Mucosa of descending colon (tissue), 3 donors: ENCODE measurements around the gene AP5M1. TPM values are rescaled to one million over a fixed set of nuclear protein-coding genes. Genes with fewer than 3 reads are reported as not detected.

Source experiments
- ATAC-seq: fragments of 200-7000 bp; cut with Tn5 transposase; one replicate; pipeline ENCODE4 v1.9.1; 2020; ENCODE audit warnings: mild to moderate bottlenecking, moderate library complexity
- DNase-seq, 3 donors: peaks; one replicate each; pipeline ENCODE4 v3.0.0-alpha.2; 2020
- H3K36me3 ChIP-seq: fragments of 200-600 bp; one replicate; pipeline ENCODE4 v1.8.0; 2021; ENCODE audit warnings: low read depth, mild to moderate bottlenecking
- H3K4me1 ChIP-seq: fragments of 200-600 bp; one replicate; pipeline ENCODE4 v1.8.0; 2021; ENCODE audit warnings: low read depth, mild to moderate bottlenecking
- H3K4me3 ChIP-seq: fragments of 200-600 bp; one replicate; pipeline ENCODE4 v1.8.0; 2021; ENCODE audit warnings: mild to moderate bottlenecking
- H3K9me3 ChIP-seq: fragments of 200-600 bp; one replicate; pipeline ENCODE4 v1.8.0; 2021; ENCODE audit warnings: mild to moderate bottlenecking
- CTCF ChIP-seq: fragments of 200-600 bp; IDR thresholded peaks from one replicate; pipeline ENCODE4 v1.8.0; 2022; ENCODE audit warnings: antibody characterized with exemption, mild to moderate bottlenecking
- intact Hi-C, 2 donors: fragments of 100-400 bp; cut with DNase I in 1 of 2; cut with micrococcal nuclease in 1 of 2; formaldehyde crosslinking; loops; one replicate each; pipeline versions ENCODE4 v1.11.0 to v1.11.1; 2022; cut with DNase I, micrococcal nuclease
- total RNA-seq, 3 donors: library from RNA; stranded (reverse); fragmentation: NEBNext Ultra II Directional in 2 of 3; extraction: Animal tissue kit (Norgen Biotek cat#: 25700) in 2 of 3; gene quantifications; one replicate each; pipeline versions ENCODE4 v1.2.1 to v1.2.4, GENCODE V29; 2021 to 2023
- donor health status: DM: no; HTN: no; CAD: no; lungs with moderate emphysema.
- donor health status: DM: no; HTN: no; CAD: no.
- donor health status: DM: no; HTN: yes; CAD: no.

AP5M1 gene
- total RNA-seq, 3 donors from 2014 or later: 64.3 to 100 (median 81.6) TPM

- H3K9me3 ChIP-seq: no peaks in the 10 kb centered on the region
- H3K4me1 ChIP-seq: no peaks in the 10 kb centered on the region
- ATAC-seq: no peak
- no peak overlapping the region for H3K4me3 ChIP-seq
- no peak for DNase-seq
- H3K36me3 ChIP-seq: no peaks in the 10 kb centered on the region
- TF ChIP-seq CTCF: no peak
- intact Hi-C loops: no loop called here
Observed at GRCh38 chr14:57259672-57260071, 9.1 kb upstream of the AP5M1 start.

GRCh38 chr14:57261604-57262003 is 7.2 kb upstream of the AP5M1 start:
- Histone ChIP-seq H3K9me3 (no peaks in the 10 kb centered on the region), H3K4me1 (peaks cover 1% of the 10 kb centered on the region), H3K36me3 (no peaks in the 10 kb centered on the region), H3K4me3 (no peak overlapping the region)
- no peak for DNase-seq
- ATAC-seq: no peak
- intact Hi-C loops: no loop called here
- no peak for TF ChIP-seq CTCF

- Histone ChIP-seq H3K9me3 (no peaks in the 10 kb centered on the region), H3K4me3 (no peak overlapping the region), H3K36me3 (no peaks in the 10 kb centered on the region), H3K4me1 (peaks cover 6% of the 10 kb centered on the region)
- ATAC-seq (no peak), DNase-seq (no peak)
- intact Hi-C loops: no loop called here
- TF ChIP-seq CTCF: no peak
Observed at GRCh38 chr14:57262117-57262516, 6.7 kb upstream of the AP5M1 start.

- intact Hi-C loops: no loop called here
- no peak for ATAC-seq
- H3K4me1 ChIP-seq: peaks cover 23% of the 10 kb centered on the region
- H3K9me3 ChIP-seq: no peaks in the 10 kb centered on the region
- TF ChIP-seq CTCF: no peak
- DNase-seq: no peak
- no peak overlapping the region for H3K4me3 ChIP-seq
- H3K36me3 ChIP-seq: no peaks in the 10 kb centered on the region
Observed at GRCh38 chr14:57266065-57266464, 2.7 kb upstream of the AP5M1 start.

GRCh38 chr14:57273236-57273635 is 4.5 kb downstream of the AP5M1 start:
- H3K9me3 ChIP-seq: no peaks in the 10 kb centered on the region
- intact Hi-C loops: no loop called here
- H3K36me3 ChIP-seq: no peaks in the 10 kb centered on the region
- H3K4me3 ChIP-seq: no peak overlapping the region
- peaks cover 20% of the 10 kb centered on the region for H3K4me1 ChIP-seq
- TF ChIP-seq CTCF: no peak
- ATAC-seq: no peak
- DNase-seq: no peak

- ATAC-seq (no peak), DNase-seq (no peak)
- Histone ChIP-seq H3K9me3 (no peaks in the 10 kb centered on the region), H3K36me3 (no peaks in the 10 kb centered on the region), H3K4me1 (peaks cover 20% of the 10 kb centered on the region), H3K4me3 (no peak overlapping the region)
- TF ChIP-seq CTCF: no peak
- intact Hi-C loops: no loop called here
Observed at GRCh38 chr14:57274551-57274950, 5.8 kb downstream of the AP5M1 start.
